H9 (cell line): ENCODE data around the gene SPTBN5. TPM values are rescaled to one million over a fixed set of nuclear protein-coding genes. Genes with fewer than 3 reads are reported as not detected.

Source experiments
- DNase-seq: peaks from one replicate; pipeline ENCODE4 v3.0.0-alpha.2; 2017
- H2AFZ ChIP-seq: one replicate; pipeline ENCODE4 v1.6.1; 2013; ENCODE audit warnings: mild to moderate bottlenecking, low read length, control low read depth, moderate library complexity
- H2AK5ac ChIP-seq: 2 replicates; pipeline ENCODE4 v1.6.1; 2013; ENCODE audit warnings: low read length, control low read depth, mixed read lengths; ENCODE audit not compliant: insufficient read length
- H2BK120ac ChIP-seq: one replicate; pipeline ENCODE4 v1.6.1; 2013; ENCODE audit warnings: low read depth, mild to moderate bottlenecking, low read length, control low read depth, inconsistent platforms; ENCODE audit not compliant: poor library complexity, severe bottlenecking
- H2BK12ac ChIP-seq: 2 replicates; pipeline ENCODE4 v1.6.1; 2013; ENCODE audit warnings: low read length, control low read depth, mixed read lengths, low read depth; ENCODE audit not compliant: insufficient read length
- H2BK15ac ChIP-seq: 2 replicates; pipeline ENCODE4 v1.6.1; 2013; ENCODE audit warnings: low read depth, low read length, control low read depth
- H2BK20ac ChIP-seq: one replicate; pipeline ENCODE4 v1.6.1; 2013; ENCODE audit warnings: low read depth, mild to moderate bottlenecking, low read length, control low read depth, inconsistent platforms; ENCODE audit not compliant: poor library complexity, severe bottlenecking
- H2BK5ac ChIP-seq: 2 replicates; pipeline ENCODE4 v1.6.1; 2013; ENCODE audit warnings: low read length, control low read depth, mixed read lengths; ENCODE audit not compliant: insufficient read length
- H3K14ac ChIP-seq: 2 replicates; pipeline ENCODE4 v1.6.1; 2013; ENCODE audit warnings: low read length, control low read depth; ENCODE audit not compliant: insufficient read depth
- H3K18ac ChIP-seq: 2 replicates; pipeline ENCODE4 v1.6.1; 2013; ENCODE audit warnings: low read depth, mild to moderate bottlenecking, mixed read lengths, low read length, control low read depth; ENCODE audit not compliant: insufficient read length
- H3K23ac ChIP-seq: 2 replicates; pipeline ENCODE4 v1.6.1; 2013; ENCODE audit warnings: low read length, control low read depth, mixed read lengths, low read depth; ENCODE audit not compliant: insufficient read length
- H3K23me2 ChIP-seq: 2 replicates; pipeline ENCODE4 v1.6.1; 2013; ENCODE audit warnings: low read depth, mild to moderate bottlenecking, mixed read lengths, low read length, control low read depth; ENCODE audit not compliant: insufficient read length, poor library complexity, severe bottlenecking
- H3K27ac ChIP-seq: 2 replicates; pipeline ENCODE4 v1.5.1; 2013; ENCODE audit warnings: low read length, control low read depth, mixed read lengths, low read depth; ENCODE audit not compliant: insufficient read length
- H3K27me3 ChIP-seq: 2 replicates; pipeline ENCODE4 v1.6.1; 2013; ENCODE audit warnings: low read length, control low read depth, inconsistent platforms; ENCODE audit not compliant: insufficient read depth
- H3K4ac ChIP-seq: 2 replicates; pipeline ENCODE4 v1.6.1; 2013; ENCODE audit warnings: low read depth, mild to moderate bottlenecking, control low read depth, inconsistent platforms, low read length, moderate library complexity
- H3K4me1 ChIP-seq: 2 replicates; pipeline ENCODE4 v1.6.1; 2013; ENCODE audit warnings: low read length, control low read depth, inconsistent platforms; ENCODE audit not compliant: insufficient read depth
- H3K4me2 ChIP-seq: 2 replicates; pipeline ENCODE4 v1.6.1; 2013; ENCODE audit warnings: low read length, control low read depth, mixed read lengths; ENCODE audit not compliant: insufficient read length, insufficient read depth
- H3K56ac ChIP-seq: 2 replicates; pipeline ENCODE4 v1.6.1; 2013; ENCODE audit warnings: low read depth, mild to moderate bottlenecking, mixed read lengths, low read length, control low read depth; ENCODE audit not compliant: insufficient read length
- H3K79me1 ChIP-seq: 2 replicates; pipeline ENCODE4 v1.6.1; 2013; ENCODE audit warnings: low read depth, mild to moderate bottlenecking, moderate library complexity, low read length, control low read depth, inconsistent platforms; ENCODE audit not compliant: insufficient read depth, poor library complexity, severe bottlenecking
- H3K79me2 ChIP-seq: 2 replicates; pipeline ENCODE4 v1.6.1; 2013; ENCODE audit warnings: low read length, control low read depth, inconsistent platforms; ENCODE audit not compliant: insufficient read depth
- H3K9ac ChIP-seq: 2 replicates; pipeline ENCODE4 v1.6.1; 2013; ENCODE audit warnings: low read length, control low read depth, mixed read lengths; ENCODE audit not compliant: insufficient read length; ENCODE audit errors: extremely low read depth
- H3K9me3 ChIP-seq: one replicate; pipeline ENCODE4 v1.6.1; 2013; ENCODE audit warnings: low read depth, low read length, inconsistent platforms; ENCODE audit not compliant: control insufficient read depth
- H3T11ph ChIP-seq: one replicate; pipeline ENCODE4 v1.6.1; 2013; ENCODE audit warnings: mild to moderate bottlenecking, low read length, control low read depth, inconsistent platforms
- H4K20me1 ChIP-seq: one replicate; pipeline ENCODE4 v1.6.1; 2013; ENCODE audit not compliant: control insufficient read depth, insufficient read length, insufficient read depth
- H4K5ac ChIP-seq: 2 replicates; pipeline ENCODE4 v1.6.1; 2013; ENCODE audit warnings: low read depth, mild to moderate bottlenecking, mixed read lengths, low read length, control low read depth; ENCODE audit not compliant: insufficient read length
- H4K8ac ChIP-seq: replicated peaks from 2 replicates; pipeline ENCODE4 v1.6.1; 2013; ENCODE audit warnings: low read length, control low read depth, mixed read lengths, low read depth; ENCODE audit not compliant: insufficient read length
- H4K91ac ChIP-seq: 2 replicates; pipeline ENCODE4 v1.6.1; 2013; ENCODE audit warnings: low read depth, mild to moderate bottlenecking, moderate library complexity, mixed read lengths, low read length, control low read depth; ENCODE audit not compliant: insufficient read length
- H3K27ac Mint-ChIP-seq, 3 experiments: 2 replicates in 2 of 3; 3 replicates in 1 of 3; pipeline ENCODE4 v1.8.0; 2020 to 2021; ENCODE audit warnings: mixed read lengths in 3 of 3, mild to moderate bottlenecking in 1 of 3, moderate library complexity in 1 of 3
- H3K27me3 Mint-ChIP-seq: 2 replicates; pipeline ENCODE4 v1.8.0; 2021; ENCODE audit warnings: low read depth, mild to moderate bottlenecking, moderate library complexity, mixed read lengths
- H3K36me3 Mint-ChIP-seq, 3 experiments: 2 replicates in 2 of 3; 3 replicates in 1 of 3; pipeline ENCODE4 v1.8.0; 2020 to 2021; ENCODE audit warnings: low read depth in 3 of 3, mixed read lengths in 3 of 3; ENCODE audit not compliant: insufficient read depth in 1 of 3
- H3K4me1 Mint-ChIP-seq, 2 experiments: 2 replicates each; pipeline ENCODE4 v1.8.0; 2020; ENCODE audit warnings: mixed read lengths in 2 of 2
- H3K4me3 Mint-ChIP-seq, 2 experiments: 2 replicates in 1 of 2; 3 replicates in 1 of 2; pipeline ENCODE4 v1.8.0; 2020 to 2021; ENCODE audit warnings: mild to moderate bottlenecking in 2 of 2, mixed read lengths in 2 of 2, moderate library complexity in 1 of 2
- H3K9me3 Mint-ChIP-seq, 2 experiments: 2 replicates in 1 of 2; 3 replicates in 1 of 2; pipeline ENCODE4 v1.8.0; 2020; ENCODE audit warnings: mild to moderate bottlenecking in 2 of 2, mixed read lengths in 2 of 2, moderate library complexity in 1 of 2
- WGBS: extraction: QIAGEN DNeasy Blood & Tissue Kit; methylation state at CpG from one replicate; pipeline ENCODE4 v1.1.7; 2013; ENCODE audit warnings: missing lambda C conversion rate, low lambda C conversion rate, mixed read lengths; ENCODE audit not compliant: insufficient read length; ENCODE audit errors: extremely low coverage; 5-methylcytosine and 5-hydroxymethylcytosine counted together
- total RNA-seq: library from RNA; stranded (reverse); gene quantifications from 2 replicates; pipeline ENCODE4 v1.2.1, GENCODE V29; 2021
- TF ChIP-seq, protein P1 (sequence below): fragments of 200-600 bp; sonication (generic); conservative IDR thresholded peaks from 3 replicates; pipeline ENCODE4 v1.8.0; 2021; ENCODE audit warnings: antibody characterized with exemption, mild to moderate bottlenecking

The SPTBN5 gene
- total RNA-seq, 1 experiment from 2014 or later = 0.90 TPM

DNA sequence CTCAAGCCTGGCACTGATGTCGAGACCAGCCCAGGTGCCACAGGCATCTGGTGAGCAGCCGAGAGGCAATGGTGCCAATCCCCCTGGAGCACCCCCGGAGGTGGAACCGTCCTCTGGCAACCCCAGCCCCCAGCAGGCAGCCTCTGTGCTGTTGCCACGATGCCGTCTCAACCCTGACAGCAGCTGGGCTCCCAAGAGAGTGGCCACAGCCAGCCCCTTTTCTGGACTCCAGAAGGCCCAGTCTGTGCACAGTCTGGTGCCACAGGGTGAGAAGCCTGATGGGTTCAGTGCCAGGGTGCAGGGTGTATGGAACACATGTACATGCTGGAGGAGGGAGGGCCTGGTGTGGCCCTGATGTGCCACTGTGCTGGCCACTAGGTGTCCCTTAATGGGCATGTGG lies 70.9 kb downstream of the SPTBN5 start:
- H2BK15ac ChIP-seq = no peak overlapping the region
- peak overlapping the region in 1 of 3 experiments; percentile 88; a peak in 1 of 7 replicates for H3K27ac Mint-ChIP-seq
- peaks cover 4 to 12% of the 10 kb centered on the region in 2 experiments; a peak in 3 of 4 replicates for H3K4me1 Mint-ChIP-seq
- H3K18ac ChIP-seq = no peak overlapping the region
- H3T11ph ChIP-seq = no peak overlapping the region
- no peak overlapping the region for H4K8ac ChIP-seq
- H2AK5ac ChIP-seq = no peak overlapping the region
- H2BK120ac ChIP-seq = no peak overlapping the region
- no peak overlapping the region for H3K14ac ChIP-seq
- no peak overlapping the region for H2AFZ ChIP-seq
- H4K5ac ChIP-seq = no peak overlapping the region
- H3K4me2 ChIP-seq = no peak overlapping the region
- H3K9me3 ChIP-seq = no peaks in the 10 kb centered on the region
- H3K27me3 ChIP-seq = no peaks in the 10 kb centered on the region
- no peaks in the 10 kb centered on the region for H3K79me2 ChIP-seq
- no peak overlapping the region for H4K91ac ChIP-seq
- no peaks in the 10 kb centered on the region for H3K4me1 ChIP-seq
- peaks cover 5% of the 10 kb centered on the region for H3K23me2 ChIP-seq
- H2BK12ac ChIP-seq = no peak overlapping the region
- no peak overlapping the region for H3K9ac ChIP-seq
- H3K27ac ChIP-seq = no peak overlapping the region
- TF ChIP-seq, protein P1, sequence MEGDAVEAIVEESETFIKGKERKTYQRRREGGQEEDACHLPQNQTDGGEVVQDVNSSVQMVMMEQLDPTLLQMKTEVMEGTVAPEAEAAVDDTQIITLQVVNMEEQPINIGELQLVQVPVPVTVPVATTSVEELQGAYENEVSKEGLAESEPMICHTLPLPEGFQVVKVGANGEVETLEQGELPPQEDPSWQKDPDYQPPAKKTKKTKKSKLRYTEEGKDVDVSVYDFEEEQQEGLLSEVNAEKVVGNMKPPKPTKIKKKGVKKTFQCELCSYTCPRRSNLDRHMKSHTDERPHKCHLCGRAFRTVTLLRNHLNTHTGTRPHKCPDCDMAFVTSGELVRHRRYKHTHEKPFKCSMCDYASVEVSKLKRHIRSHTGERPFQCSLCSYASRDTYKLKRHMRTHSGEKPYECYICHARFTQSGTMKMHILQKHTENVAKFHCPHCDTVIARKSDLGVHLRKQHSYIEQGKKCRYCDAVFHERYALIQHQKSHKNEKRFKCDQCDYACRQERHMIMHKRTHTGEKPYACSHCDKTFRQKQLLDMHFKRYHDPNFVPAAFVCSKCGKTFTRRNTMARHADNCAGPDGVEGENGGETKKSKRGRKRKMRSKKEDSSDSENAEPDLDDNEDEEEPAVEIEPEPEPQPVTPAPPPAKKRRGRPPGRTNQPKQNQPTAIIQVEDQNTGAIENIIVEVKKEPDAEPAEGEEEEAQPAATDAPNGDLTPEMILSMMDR = no peak
- H2BK20ac ChIP-seq = no peak overlapping the region
- no peaks in the 10 kb centered on the region for H3K79me1 ChIP-seq
- no peaks in the 10 kb centered on the region for H4K20me1 ChIP-seq
- no peak overlapping the region for H3K4me3 Mint-ChIP-seq
- no peak overlapping the region for H3K23ac ChIP-seq
- no peaks in the 10 kb centered on the region for H3K9me3 Mint-ChIP-seq
- H3K4ac ChIP-seq = no peak overlapping the region
- no peaks in the 10 kb centered on the region for H3K27me3 Mint-ChIP-seq
- H3K56ac ChIP-seq = no peak overlapping the region
- peaks cover 3 to 8% (median 4%) of the 10 kb centered on the region in 3 experiments; a peak in 5 of 7 replicates for H3K36me3 Mint-ChIP-seq
- WGBS = no CpG with 5 or more reads among the region's 6 CpGs
- H2BK5ac ChIP-seq = no peak overlapping the region
- DNase-seq = no peak
